Measurements from ENCODE around the gene TBCK. TPM values are rescaled to one million over a fixed set of nuclear protein-coding genes. Genes with fewer than 3 reads are reported as not detected.

The TBCK gene
- total RNA-seq, 1 donor from 2014 or later = 25.8 TPM

GRCh38 chr4:106263594-106264330, 52.2 kb downstream of the TBCK start:
- H3K4me1 ChIP-seq (ENCODE audit: insufficient read depth, low read length) = no peaks in the 10 kb centered on the region
- DNase-seq (ENCODE audit: low read depth) = no peak
- H3K4me2 ChIP-seq (ENCODE audit: low read length) = no peak overlapping the region
- TF ChIP-seq CTCF (IDR thresholded peaks at IDR 0.05; ENCODE audit: insufficient read depth, low read depth, low read length) (no peak), EZH2 (IDR thresholded peaks at IDR 0.05; ENCODE audit: insufficient read depth, low read length) (no peak)
- H3K79me2 ChIP-seq (ENCODE audit: insufficient read depth, low read length) = no peaks in the 10 kb centered on the region
- H2AFZ ChIP-seq (ENCODE audit: low read depth, low read length) = no peak overlapping the region
- peaks cover 5% of the 10 kb centered on the region for H3K4me1 Mint-ChIP-seq (ENCODE audit: low read depth, unreplicated experiment)
- no peaks in the 10 kb centered on the region for H3K36me3 ChIP-seq (ENCODE audit: insufficient read depth, low read length)
- H3K9ac ChIP-seq (ENCODE audit: low read length) = no peak overlapping the region
- H3K27me3 Mint-ChIP-seq (ENCODE audit: low read depth, unreplicated experiment) = no peaks in the 10 kb centered on the region
- no peaks in the 10 kb centered on the region for H3K36me3 Mint-ChIP-seq (ENCODE audit: low read depth, unreplicated experiment)
- no peak overlapping the region for H3K27ac ChIP-seq (ENCODE audit: low read depth, low read length)
- no peak for FAIRE-seq
- no peaks in the 10 kb centered on the region for H4K20me1 ChIP-seq (ENCODE audit: insufficient read depth, low read length)
- no peak overlapping the region for H3K4me3 Mint-ChIP-seq (ENCODE audit: unreplicated experiment)
- H3K9me3 Mint-ChIP-seq (ENCODE audit: unreplicated experiment) = no peaks in the 10 kb centered on the region
- H3K9me3 ChIP-seq (ENCODE audit: insufficient read depth, low read depth, low read length) = no peaks in the 10 kb centered on the region
- no peak overlapping the region for H3K4me3 ChIP-seq (ENCODE audit: insufficient read depth, low read depth, low read length)
- H3K27me3 ChIP-seq (ENCODE audit: insufficient read depth, low read length) = no peaks in the 10 kb centered on the region
- no peak overlapping the region for H3K27ac Mint-ChIP-seq (ENCODE audit: unreplicated experiment)

DNA sequence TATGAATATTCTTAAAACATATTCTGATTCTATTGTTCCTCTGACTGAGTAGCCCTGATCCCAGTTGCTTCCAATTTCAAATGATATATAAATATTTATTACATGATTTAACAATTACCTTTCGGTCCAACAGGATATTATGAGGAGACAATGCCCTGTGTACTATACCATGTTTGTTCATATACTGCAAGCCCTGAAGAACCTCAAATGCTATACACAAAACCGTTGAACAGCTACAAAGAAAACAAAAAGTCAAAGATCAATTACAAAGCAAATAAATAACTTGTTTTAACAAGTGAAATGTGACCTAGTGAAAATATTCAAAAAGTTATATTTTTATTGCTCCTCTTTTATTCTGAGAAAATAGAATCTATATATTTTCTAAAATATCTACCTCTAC, 54.0 kb downstream of the TBCK start:
- H3K9ac ChIP-seq (ENCODE audit: low read length) = no peak overlapping the region
- no peaks in the 10 kb centered on the region for H4K20me1 ChIP-seq (ENCODE audit: insufficient read depth, low read length)
- no peaks in the 10 kb centered on the region for H3K27me3 ChIP-seq (ENCODE audit: insufficient read depth, low read length)
- Mint-ChIP-seq H3K27me3 (ENCODE audit: low read depth, unreplicated experiment) (no peaks in the 10 kb centered on the region), H3K27ac (ENCODE audit: unreplicated experiment) (no peak overlapping the region), H3K9me3 (ENCODE audit: unreplicated experiment) (no peaks in the 10 kb centered on the region), H3K36me3 (ENCODE audit: low read depth, unreplicated experiment) (no peaks in the 10 kb centered on the region), H3K4me1 (ENCODE audit: low read depth, unreplicated experiment) (peaks cover 5% of the 10 kb centered on the region), H3K4me3 (ENCODE audit: unreplicated experiment) (no peak overlapping the region)
- no peak overlapping the region for H3K27ac ChIP-seq (ENCODE audit: low read depth, low read length)
- no peak overlapping the region for H2AFZ ChIP-seq (ENCODE audit: low read depth, low read length)
- peaks cover 5% of the 10 kb centered on the region for H3K4me1 ChIP-seq (ENCODE audit: insufficient read depth, low read length)
- TF ChIP-seq CTCF (IDR thresholded peaks at IDR 0.05; ENCODE audit: insufficient read depth, low read depth, low read length) = no peak
- TF ChIP-seq EZH2 (IDR thresholded peaks at IDR 0.05; ENCODE audit: insufficient read depth, low read length) = no peak
- no peak for FAIRE-seq
- no peaks in the 10 kb centered on the region for H3K36me3 ChIP-seq (ENCODE audit: insufficient read depth, low read length)
- H3K79me2 ChIP-seq (ENCODE audit: insufficient read depth, low read length) = no peaks in the 10 kb centered on the region
- H3K4me3 ChIP-seq (ENCODE audit: insufficient read depth, low read depth, low read length) = no peak overlapping the region
- no peaks in the 10 kb centered on the region for H3K9me3 ChIP-seq (ENCODE audit: insufficient read depth, low read depth, low read length)
- no peak overlapping the region for H3K4me2 ChIP-seq (ENCODE audit: low read length)
- DNase-seq (ENCODE audit: low read depth) = no peak

All from astrocyte (in vitro differentiated cells and primary cell).